ENCODE measurements around the gene TBC1D22A. TPM values are rescaled to one million over a fixed set of nuclear protein-coding genes. Genes with fewer than 3 reads are reported as not detected.

TBC1D22A gene
- total RNA-seq, 2 donors from 2014 or later = 21.0 to 27.9 TPM

- no peaks in the 10 kb centered on the region for H3K27me3 ChIP-seq (ENCODE audit: control insufficient read depth, insufficient read depth, low read length, poor library complexity, severe bottlenecking)
- H3K27ac Mint-ChIP-seq = no peak overlapping the region
- H3K36me3 Mint-ChIP-seq (ENCODE audit: low read depth) = peaks cover 8% of the 10 kb centered on the region
- TF ChIP-seq CTCF (conservative IDR thresholded peaks at IDR 0.05) = no peak
- H3K4me1 ChIP-seq (ENCODE audit: control insufficient read depth, insufficient read depth, low read length) = peaks cover 12% of the 10 kb centered on the region
- H3K4me3 ChIP-seq (ENCODE audit: low read length) = no peak overlapping the region
- H3K36me3 ChIP-seq (ENCODE audit: control insufficient read depth, insufficient read depth, low read length) = no peaks in the 10 kb centered on the region
- H3K4me3 Mint-ChIP-seq = no peak overlapping the region
- no peak overlapping the region for H3K9ac ChIP-seq (ENCODE audit: extremely low read depth, low read length, poor library complexity, severe bottlenecking)
- no peak for DNase-seq
- H3K9me3 ChIP-seq (ENCODE audit: control insufficient read depth, low read length) = no peaks in the 10 kb centered on the region
- WGBS, 2 experiments (ENCODE audit: insufficient coverage in 1 of 2, insufficient read length in 1 of 2) = 90 to 94% methylated on average over 2 to 8 of the region's 8 CpGs
- H3K4me1 Mint-ChIP-seq = peaks cover 32% of the 10 kb centered on the region
- no peaks in the 10 kb centered on the region for H3K27me3 Mint-ChIP-seq (ENCODE audit: insufficient read depth)
- no peak overlapping the region for H3K27ac ChIP-seq (ENCODE audit: low read depth, low read length)
- H3K9me3 Mint-ChIP-seq = no peaks in the 10 kb centered on the region
Observed at GRCh38 chr22:46905834-46906233, 143.4 kb downstream of the TBC1D22A start.

GRCh38 chr22:46906326-46907045 is 144.0 kb downstream of the TBC1D22A start:
- Mint-ChIP-seq H3K9me3 (no peaks in the 10 kb centered on the region), H3K27ac (no peak overlapping the region), H3K27me3 (ENCODE audit: insufficient read depth) (no peaks in the 10 kb centered on the region), H3K4me1 (peaks cover 32% of the 10 kb centered on the region), H3K4me3 (no peak overlapping the region), H3K36me3 (ENCODE audit: low read depth) (peaks cover 8% of the 10 kb centered on the region)
- H3K9me3 ChIP-seq (ENCODE audit: control insufficient read depth, low read length) = no peaks in the 10 kb centered on the region
- H3K27ac ChIP-seq (ENCODE audit: low read depth, low read length) = no peak overlapping the region
- no peak for TF ChIP-seq CTCF (conservative IDR thresholded peaks at IDR 0.05)
- 92 to 95% methylated on average over 15 to 18 of the region's 18 CpGs for WGBS, 2 experiments (ENCODE audit: insufficient coverage in 1 of 2, insufficient read length in 1 of 2)
- H3K9ac ChIP-seq (ENCODE audit: extremely low read depth, low read length, poor library complexity, severe bottlenecking) = no peak overlapping the region
- no peaks in the 10 kb centered on the region for H3K27me3 ChIP-seq (ENCODE audit: control insufficient read depth, insufficient read depth, low read length, poor library complexity, severe bottlenecking)
- H3K36me3 ChIP-seq (ENCODE audit: control insufficient read depth, insufficient read depth, low read length) = no peaks in the 10 kb centered on the region
- peaks cover 12% of the 10 kb centered on the region for H3K4me1 ChIP-seq (ENCODE audit: control insufficient read depth, insufficient read depth, low read length)
- DNase-seq = peak; percentile 36
- H3K4me3 ChIP-seq (ENCODE audit: low read length) = no peak overlapping the region

GRCh38 chr22:46907241-46908215 is 145.1 kb downstream of the TBC1D22A start:
- peak overlapping the region; percentile 10 for H3K4me3 Mint-ChIP-seq
- Histone ChIP-seq H3K4me1 (ENCODE audit: control insufficient read depth, insufficient read depth, low read length) (peaks cover 12% of the 10 kb centered on the region), H3K4me3 (ENCODE audit: low read length) (no peak overlapping the region), H3K27ac (ENCODE audit: low read depth, low read length) (no peak overlapping the region), H3K9me3 (ENCODE audit: control insufficient read depth, low read length) (no peaks in the 10 kb centered on the region), H3K36me3 (ENCODE audit: control insufficient read depth, insufficient read depth, low read length) (peaks cover 8% of the 10 kb centered on the region), H3K27me3 (ENCODE audit: control insufficient read depth, insufficient read depth, low read length, poor library complexity, severe bottlenecking) (no peaks in the 10 kb centered on the region), H3K9ac (ENCODE audit: extremely low read depth, low read length, poor library complexity, severe bottlenecking) (no peak overlapping the region)
- H3K4me1 Mint-ChIP-seq = peaks cover 30% of the 10 kb centered on the region
- 95 to 96% methylated on average over 14 to 24 of the region's 24 CpGs for WGBS, 2 experiments (ENCODE audit: insufficient coverage in 1 of 2, insufficient read length in 1 of 2)
- no peak for TF ChIP-seq CTCF (conservative IDR thresholded peaks at IDR 0.05)
- peaks cover 8% of the 10 kb centered on the region for H3K36me3 Mint-ChIP-seq (ENCODE audit: low read depth)
- no peak for DNase-seq
- H3K27ac Mint-ChIP-seq = peak overlapping the region; percentile 25
- no peaks in the 10 kb centered on the region for H3K9me3 Mint-ChIP-seq
- H3K27me3 Mint-ChIP-seq (ENCODE audit: insufficient read depth) = no peaks in the 10 kb centered on the region

Data from endodermal cell (in vitro differentiated cells).